H1 (cell line): ENCODE results near the gene GALNT18. TPM values are rescaled to one million over a fixed set of nuclear protein-coding genes. Genes with fewer than 3 reads are reported as not detected.

Source experiments
- CTCF ChIA-PET: fragments of 300-600 bp; sonication (Branson Sonifier 250); formaldehyde crosslinking; loops from one replicate; lab custom pipeline; 2021; ENCODE audit not compliant: partially characterized antibody; lab: Charles Lee
- POLR2A ChIA-PET: fragments of 300-600 bp; sonication (Branson Sonifier 250); formaldehyde crosslinking; loops from one replicate; lab custom pipeline; 2021; ENCODE audit warnings: inconsistent platforms; ENCODE audit not compliant: partially characterized antibody; lab: Charles Lee
- DNase-seq, 2 experiments: peaks; one replicate each; pipeline versions ENCODE4 v3.0.0 to v3.0.0-alpha.2; 2010 to 2022; ENCODE audit warnings: low spot score in 2 of 2, low read depth in 1 of 2, mixed read lengths in 1 of 2
- FAIRE-seq: peaks from 2 replicates; lab custom pipeline; 2011; peaks lifted over from hg19 to GRCh38; lab: Jason Lieb, UNC
- H2AFZ ChIP-seq: 2 replicates; pipeline ENCODE4 v1.8.1; 2012; ENCODE audit warnings: low read length, inconsistent platforms
- H2AK5ac ChIP-seq: 2 replicates; pipeline ENCODE4 v1.6.1; 2013; ENCODE audit warnings: low read depth, low read length
- H2BK120ac ChIP-seq: replicated peaks from 2 replicates; pipeline ENCODE3; 2013; ENCODE audit warnings: low read depth, low read length, inconsistent platforms
- H2BK12ac ChIP-seq: 2 replicates; pipeline ENCODE4 v1.6.1; 2013; ENCODE audit warnings: low read depth, low read length
- H2BK15ac ChIP-seq: 2 replicates; pipeline ENCODE4 v1.6.1; 2013; ENCODE audit warnings: low read length
- H2BK20ac ChIP-seq: 2 replicates; pipeline ENCODE4 v1.6.1; 2013; ENCODE audit warnings: low read length
- H2BK5ac ChIP-seq: 2 replicates; pipeline ENCODE4 v1.6.1; 2013; ENCODE audit warnings: low read depth, low read length
- H3K14ac ChIP-seq: 2 replicates; pipeline ENCODE4 v1.6.1; 2013; ENCODE audit warnings: inconsistent platforms; ENCODE audit not compliant: insufficient read length
- H3K18ac ChIP-seq: 2 replicates; pipeline ENCODE4 v1.6.1; 2013; ENCODE audit warnings: low read length; ENCODE audit errors: extremely low read depth
- H3K23ac ChIP-seq: 2 replicates; pipeline ENCODE4 v1.6.1; 2013; ENCODE audit warnings: inconsistent platforms; ENCODE audit not compliant: insufficient read length
- H3K23me2 ChIP-seq: 2 replicates; pipeline ENCODE4 v1.6.1; 2013; ENCODE audit warnings: low read depth, low read length
- H3K27ac ChIP-seq: 2 replicates; pipeline ENCODE4 v1.6.1; 2011; ENCODE audit warnings: low read depth, low read length, inconsistent platforms
- H3K27me3 ChIP-seq, 4 experiments: replicated peaks in 1 of 4; 1 replicate in 1 of 4; 2 replicates in 3 of 4; pipeline versions ENCODE4 v1.6.1 to v1.8.1; 2011 to 2013; ENCODE audit warnings: low read length in 3 of 4, mild to moderate bottlenecking in 3 of 4, inconsistent platforms in 2 of 4, mixed read lengths in 2 of 4, moderate library complexity in 1 of 4; ENCODE audit not compliant: control insufficient read depth in 3 of 4, insufficient read depth in 3 of 4; ENCODE audit errors: extremely low read depth in 1 of 4
- H3K36me3 ChIP-seq, 4 experiments: 2 replicates each; pipeline versions ENCODE4 v1.6.1 to v1.8.1; 2011 to 2013; ENCODE audit warnings: mild to moderate bottlenecking in 4 of 4, low read length in 3 of 4, moderate library complexity in 2 of 4, control low read depth in 1 of 4, inconsistent platforms in 1 of 4; ENCODE audit not compliant: insufficient read depth in 4 of 4, control insufficient read depth in 2 of 4
- H3K4ac ChIP-seq: replicated peaks from 2 replicates; pipeline ENCODE3; 2013; ENCODE audit warnings: low read length, low read depth, mixed read lengths, inconsistent platforms; ENCODE audit not compliant: insufficient read length
- H3K4me1 ChIP-seq, 4 experiments: replicated peaks in 1 of 4; 1 replicate in 1 of 4; 2 replicates in 3 of 4; pipeline versions ENCODE4 v1.6.1 to v1.8.1; 2011 to 2013; ENCODE audit warnings: low read length in 3 of 4, inconsistent platforms in 2 of 4, mixed read lengths in 1 of 4; ENCODE audit not compliant: insufficient read depth in 4 of 4, control insufficient read depth in 3 of 4
- H3K4me2 ChIP-seq, 2 experiments: 2 replicates each; pipeline versions ENCODE4 v1.6.1 to v1.8.1; 2011 to 2013; ENCODE audit warnings: low read depth in 2 of 2, low read length in 2 of 2, control low read depth in 1 of 2, inconsistent platforms in 1 of 2, mild to moderate bottlenecking in 1 of 2; ENCODE audit not compliant: insufficient read depth in 1 of 2
- H3K4me3 ChIP-seq, 4 experiments: fragments of 200-600, 300-600 bp in 1 of 4; sonication (generic), shearing (Covaris generic), sonication (Bioruptor Twin) in 1 of 4; 2 replicates each; pipeline versions ENCODE4 v1.5.1 to v1.8.1; 2011 to 2016; ENCODE audit warnings: low read length in 4 of 4, low read depth in 3 of 4, control low read depth in 2 of 4, inconsistent platforms in 2 of 4, mild to moderate bottlenecking in 2 of 4, mixed read lengths in 1 of 4, moderate library complexity in 1 of 4; ENCODE audit not compliant: insufficient read depth in 2 of 4; ENCODE audit errors: extremely low read depth in 1 of 4
- H3K56ac ChIP-seq: replicated peaks from 2 replicates; pipeline ENCODE3; 2013; ENCODE audit warnings: low read depth, mild to moderate bottlenecking, mixed read lengths, low read length, inconsistent platforms; ENCODE audit not compliant: insufficient read length
- H3K79me1 ChIP-seq: 2 replicates; pipeline ENCODE4 v1.6.1; 2013; ENCODE audit warnings: low read depth, low read length, control low read depth
- H3K79me2 ChIP-seq, 2 experiments: 2 replicates each; pipeline versions ENCODE4 v1.6.1 to v1.8.1; 2012 to 2013; ENCODE audit warnings: low read length in 2 of 2, mild to moderate bottlenecking in 2 of 2, inconsistent platforms in 1 of 2; ENCODE audit not compliant: insufficient read depth in 2 of 2, control insufficient read depth in 1 of 2
- H3K9ac ChIP-seq, 4 experiments: replicated peaks in 1 of 4; 1 replicate in 1 of 4; 2 replicates in 3 of 4; pipeline versions ENCODE4 v1.6.1 to v1.8.1; 2011 to 2013; ENCODE audit warnings: low read depth in 3 of 4, low read length in 3 of 4, control low read depth in 2 of 4, mild to moderate bottlenecking in 2 of 4, moderate library complexity in 2 of 4, inconsistent platforms in 1 of 4; ENCODE audit errors: extremely low read depth in 1 of 4
- H3K9me3 ChIP-seq, 2 experiments: 2 replicates each; pipeline versions ENCODE4 v1.6.1 to v1.8.1; 2012 to 2013; ENCODE audit warnings: mild to moderate bottlenecking in 2 of 2, moderate library complexity in 2 of 2, control low read depth in 1 of 2, inconsistent platforms in 1 of 2, low read depth in 1 of 2, low read length in 1 of 2, mixed read lengths in 1 of 2; ENCODE audit not compliant: insufficient read depth in 2 of 2
- H4K20me1 ChIP-seq, 2 experiments: replicated peaks in 1 of 2; 2 replicates each; pipeline versions ENCODE3 to v1.8.1; 2011 to 2013; ENCODE audit warnings: inconsistent platforms in 2 of 2, low read length in 2 of 2, mild to moderate bottlenecking in 1 of 2; ENCODE audit not compliant: insufficient read depth in 2 of 2, control insufficient read depth in 1 of 2
- H4K5ac ChIP-seq: 2 replicates; pipeline ENCODE4 v1.6.1; 2013; ENCODE audit warnings: low read length, low read depth, mixed read lengths, inconsistent platforms; ENCODE audit not compliant: insufficient read length
- H4K8ac ChIP-seq: 2 replicates; pipeline ENCODE4 v1.8.0; 2013; ENCODE audit warnings: mild to moderate bottlenecking, moderate library complexity, low read length, inconsistent platforms; ENCODE audit not compliant: insufficient read depth; ENCODE audit errors: extremely low read depth
- H4K91ac ChIP-seq: replicated peaks from 2 replicates; pipeline ENCODE3; 2013; ENCODE audit warnings: low read length, mixed read lengths, inconsistent platforms; ENCODE audit not compliant: insufficient read length
- E2F6 ChIP-seq: IDR thresholded peaks from 2 replicates; pipeline ENCODE4 v1.6.1; 2012; ENCODE audit warnings: inconsistent platforms
- EP300 ChIP-seq, 2 experiments: IDR thresholded peaks; 1 replicate in 1 of 2; 2 replicates in 1 of 2; pipeline ENCODE4 v1.6.1; 2011 to 2012; ENCODE audit warnings: low read depth in 2 of 2, low read length in 2 of 2, mild to moderate bottlenecking in 2 of 2, borderline replicate concordance in 1 of 2, inconsistent platforms in 1 of 2, moderate library complexity in 1 of 2
- FOSL1 ChIP-seq: IDR thresholded peaks from 2 replicates; pipeline ENCODE4 v1.6.1; 2011; ENCODE audit warnings: mild to moderate bottlenecking, low read depth, low read length, moderate library complexity; ENCODE audit not compliant: insufficient read depth
- HDAC2 ChIP-seq, 2 experiments: fragments of 300-600 bp in 1 of 2; sonication (generic) in 1 of 2; IDR thresholded peaks; 2 replicates each; pipeline ENCODE4 v1.6.1; 2011 to 2012; ENCODE audit warnings: low read depth in 2 of 2, low read length in 2 of 2, mild to moderate bottlenecking in 2 of 2, moderate library complexity in 2 of 2, borderline replicate concordance in 1 of 2, inconsistent platforms in 1 of 2
- KDM4A ChIP-seq: IDR thresholded peaks from one replicate; pipeline ENCODE4 v1.7.1; 2012; ENCODE audit warnings: low read depth, mild to moderate bottlenecking, moderate library complexity, low read length, inconsistent platforms; ENCODE audit not compliant: severe bottlenecking
- MAFK ChIP-seq: IDR thresholded peaks from 2 replicates; pipeline ENCODE4 v1.6.1; 2012; ENCODE audit warnings: low read depth, mild to moderate bottlenecking, improper control_type of control experiment, low read length
- NRF1 ChIP-seq: IDR thresholded peaks from 2 replicates; pipeline ENCODE4 v1.6.1; 2011; ENCODE audit warnings: mild to moderate bottlenecking, low read depth, low read length, improper control_type of control experiment
- POLR2AphosphoS5 ChIP-seq: IDR thresholded peaks from 2 replicates; pipeline ENCODE4 v1.6.1; 2011; ENCODE audit warnings: low read depth, low read length
- RAD21 ChIP-seq, 2 experiments: IDR thresholded peaks in 1 of 2; conservative IDR thresholded peaks in 1 of 2; 2 replicates each; pipeline ENCODE4 v1.6.1; 2011; ENCODE audit warnings: low read depth in 2 of 2, low read length in 2 of 2, improper control_type of control experiment in 1 of 2, inconsistent platforms in 1 of 2, mild to moderate bottlenecking in 1 of 2, moderate library complexity in 1 of 2
- SIRT6 ChIP-seq: IDR thresholded peaks from one replicate; pipeline ENCODE4 v1.7.1; 2012; ENCODE audit warnings: low read length, inconsistent platforms
- SIX5 ChIP-seq: IDR thresholded peaks from 2 replicates; pipeline ENCODE4 v1.6.1; 2011; ENCODE audit warnings: mild to moderate bottlenecking, low read depth, low read length
- SUZ12 ChIP-seq: fragments of 200-600 bp; sonication (generic); IDR thresholded peaks from 2 replicates; pipeline ENCODE4 v1.6.1; 2012; ENCODE audit warnings: mild to moderate bottlenecking, inconsistent platforms, low read length, moderate library complexity, mixed read lengths
- TAF1 ChIP-seq: IDR thresholded peaks from 2 replicates; pipeline ENCODE4 v1.6.1; 2011; ENCODE audit warnings: mild to moderate bottlenecking, low read depth, low read length
- WGBS, 2 experiments: shearing (Covaris generic) in 1 of 2; methylation state at CpG; one replicate each; pipeline versions ENCODE4 v1.1.6 to v1.1.7; 2013 to 2015; ENCODE audit warnings: low lambda C conversion rate in 2 of 2, mixed read lengths in 2 of 2, inconsistent platforms in 1 of 2, low coverage in 1 of 2, missing lambda C conversion rate in 1 of 2; ENCODE audit not compliant: insufficient replicate concordance in 2 of 2, insufficient coverage in 1 of 2, insufficient read length in 1 of 2; ENCODE audit errors: extremely low coverage in 1 of 2, missing lambda C conversion rate in 1 of 2; 5-methylcytosine and 5-hydroxymethylcytosine counted together
- polyA plus RNA-seq, 7 experiments: library from polyadenylated mRNA; depleted of rRNA in 3 of 7; stranded (reverse) in 5 of 7; unstranded in 2 of 7; fragments of >200 nt in 5 of 7; fragments of 200-250 nt in 2 of 7; gene quantifications; 1 replicate in 5 of 7; 2 replicates in 1 of 7; 4 replicates in 1 of 7; pipeline versions ENCODE4 v1.2.1 to v1.2.3, GENCODE V29; 2011 to 2013; ENCODE audit warnings: missing spikeins in 2 of 7, mixed read lengths in 2 of 7
- total RNA-seq: library from RNA; stranded (reverse); fragmentation: NEBNext Ultra II Directional; extraction: Animal tissue kit (Norgen Biotek cat#: 25700); gene quantifications from 2 replicates; pipeline ENCODE4 v1.2.1, GENCODE V29; 2021

Gene GALNT18
- total and polyA plus RNA-seq, 2 of the 8 experiments (the other 6 are each of a cell fraction or from before 2014, with no cell fraction given) = 6.0 to 9.4 TPM

- WGBS, 2 experiments = 89% methylated on average over 4 of the region's 4 CpGs; no CpG with 5 or more reads in 1 of the 2 experiments
- Histone ChIP-seq H3K27ac (no peak overlapping the region), H3K4me3 (no peak overlapping the region), H3K4me2 (no peak overlapping the region), H2BK15ac (no peak overlapping the region), H2AK5ac (no peak overlapping the region), H2BK120ac (no peak overlapping the region), H3K79me1 (no peaks in the 10 kb centered on the region), H4K20me1 (no peaks in the 10 kb centered on the region), H2BK12ac (no peak overlapping the region), H3K9me3 (no peaks in the 10 kb centered on the region), H2AFZ (no peak overlapping the region), H3K9ac (no peak overlapping the region), H4K91ac (no peak overlapping the region), H3K56ac (no peak overlapping the region), H3K36me3 (no peaks in the 10 kb centered on the region), H3K23me2 (no peaks in the 10 kb centered on the region), H2BK20ac (no peak overlapping the region), H3K14ac (no peak overlapping the region), H3K18ac (no peak overlapping the region), H3K23ac (no peak overlapping the region), H3K4ac (no peak overlapping the region), H3K4me1 (peaks cover 0 to 2% (median under 1%) of the 10 kb centered on the region in 4 experiments; a peak in 2 of 7 replicates), H2BK5ac (no peak overlapping the region), H4K5ac (no peak overlapping the region), H3K79me2 (no peaks in the 10 kb centered on the region), H3K27me3 (no peaks in the 10 kb centered on the region), H4K8ac (no peak overlapping the region)
- FAIRE-seq (no peak), DNase-seq (no peak)
- ChIA-PET POLR2A (no interaction called here), CTCF (no interaction called here)
- no peak for TF ChIP-seq SUZ12
- no peak for TF ChIP-seq E2F6
- no peak for TF ChIP-seq NRF1
- TF ChIP-seq FOSL1 = no peak
- TF ChIP-seq KDM4A = no peak
- no peak for TF ChIP-seq HDAC2 (IDR thresholded peaks at IDR 0.05; ENCODE audit: borderline replicate concordance in 1 of 2, low read depth in 2 of 2, low read length in 2 of 2)
- TF ChIP-seq MAFK = no peak
- no peak for TF ChIP-seq SIRT6
- no peak for TF ChIP-seq TAF1
- no peak for TF ChIP-seq RAD21 (IDR thresholded peaks at IDR 0.05 in 1 of 2, conservative IDR thresholded peaks at IDR 0.05 in 1 of 2; ENCODE audit: low read depth in 2 of 2, low read length in 2 of 2)
- no peak for TF ChIP-seq POLR2AphosphoS5
- TF ChIP-seq SIX5 = no peak
- no peak for TF ChIP-seq EP300 (IDR thresholded peaks at IDR 0.05; ENCODE audit: borderline replicate concordance in 1 of 2, low read depth in 2 of 2, low read length in 2 of 2)
Measured at GRCh38 chr11:11451501-11452005, 170.3 kb downstream of the GALNT18 start.
